ENCODE measurements around the gene PTPRO.

PTPRO gene

GRCh38 chr12:15497671-15498292, 175.5 kb downstream of the PTPRO start:
- no peak for DNase-seq (ENCODE audit: low read depth)
- H3K4me3 ChIP-seq (ENCODE audit: low read depth, low read length) = no peak overlapping the region
- no peak for TF ChIP-seq CTCF (IDR thresholded peaks at IDR 0.05; ENCODE audit: insufficient read depth, low read depth, low read length, missing control alignments)

GRCh38 chr12:15502211-15502610, 179.9 kb downstream of the PTPRO start:
- H3K4me3 ChIP-seq (ENCODE audit: low read depth, low read length) = no peak overlapping the region
- no peak for TF ChIP-seq CTCF (IDR thresholded peaks at IDR 0.05; ENCODE audit: insufficient read depth, low read depth, low read length, missing control alignments)
- no peak for DNase-seq (ENCODE audit: low read depth)

- DNase-seq (ENCODE audit: low read depth) = no peak
- no peak for TF ChIP-seq CTCF (IDR thresholded peaks at IDR 0.05; ENCODE audit: insufficient read depth, low read depth, low read length, missing control alignments)
- no peak overlapping the region for H3K4me3 ChIP-seq (ENCODE audit: low read depth, low read length)
Observed at GRCh38 chr12:15505616-15506015, 183.3 kb downstream of the PTPRO start.

DNA sequence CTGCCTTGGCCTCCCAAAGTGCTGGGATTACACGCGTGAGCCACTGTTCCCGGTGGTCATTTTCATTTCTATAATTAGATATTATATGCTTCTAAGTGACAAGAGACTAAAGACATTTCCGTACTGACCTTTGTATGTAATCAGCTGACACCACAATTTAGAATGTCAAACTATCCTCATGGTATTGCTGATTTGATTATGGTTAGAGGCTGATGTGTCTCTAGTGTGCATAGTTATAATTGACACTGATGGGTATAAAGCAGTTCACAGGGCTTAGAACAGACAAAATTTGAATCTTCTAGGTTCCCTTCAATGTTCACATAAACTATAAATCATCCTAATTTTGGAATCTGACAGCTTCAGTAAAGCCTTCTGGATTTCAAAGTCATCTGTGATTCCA, 192.7 kb downstream of the PTPRO start:
- no peak for TF ChIP-seq CTCF (IDR thresholded peaks at IDR 0.05; ENCODE audit: insufficient read depth, low read depth, low read length, missing control alignments)
- no peak overlapping the region for H3K4me3 ChIP-seq (ENCODE audit: low read depth, low read length)
- DNase-seq (ENCODE audit: low read depth) = no peak

DNA sequence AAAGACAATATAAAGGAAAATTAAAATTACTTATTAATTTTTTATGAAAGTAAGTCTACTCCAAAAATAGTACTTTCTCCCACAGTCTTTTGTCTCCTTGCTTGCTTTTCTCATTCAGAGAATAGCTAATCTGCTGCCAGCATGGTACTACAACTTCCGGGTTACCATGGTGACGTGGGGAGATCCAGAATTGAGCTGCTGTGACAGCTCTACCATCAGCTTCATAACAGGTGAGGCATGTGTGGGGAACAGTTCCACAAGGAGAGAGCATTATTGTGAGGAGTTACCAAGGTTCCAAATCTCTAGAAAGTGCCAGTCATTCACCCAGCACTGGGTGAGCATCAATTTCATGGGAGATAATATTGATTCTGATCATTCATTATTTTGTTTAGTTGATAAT, 197.8 kb downstream of the PTPRO start:
- DNase-seq (ENCODE audit: low read depth) = no peak
- no peak overlapping the region for H3K4me3 ChIP-seq (ENCODE audit: low read depth, low read length)
- TF ChIP-seq CTCF (IDR thresholded peaks at IDR 0.05; ENCODE audit: insufficient read depth, low read depth, low read length, missing control alignments) = no peak

DNA sequence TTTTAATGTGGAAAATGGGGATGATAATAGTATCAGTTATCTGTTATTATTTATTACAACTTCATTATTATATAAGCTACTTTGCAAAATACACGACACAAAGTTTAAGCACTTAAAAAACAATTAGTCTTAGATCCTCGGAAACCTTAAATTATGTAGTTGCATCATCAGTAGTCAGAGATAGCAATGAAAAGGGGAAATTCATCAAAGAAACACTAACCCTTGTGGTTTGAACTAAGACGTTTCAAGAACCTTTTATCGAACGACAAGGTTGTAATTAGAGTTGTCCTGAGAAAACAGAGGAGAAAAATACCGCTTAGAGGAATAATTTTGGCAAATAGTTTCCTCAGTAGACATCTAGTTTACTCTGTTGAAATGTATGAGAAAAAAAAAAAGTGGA, 198.5 kb downstream of the PTPRO start:
- no peak overlapping the region for H3K4me3 ChIP-seq (ENCODE audit: low read depth, low read length)
- no peak for DNase-seq (ENCODE audit: low read depth)
- TF ChIP-seq CTCF (IDR thresholded peaks at IDR 0.05; ENCODE audit: insufficient read depth, low read depth, low read length, missing control alignments) = no peak

DNA sequence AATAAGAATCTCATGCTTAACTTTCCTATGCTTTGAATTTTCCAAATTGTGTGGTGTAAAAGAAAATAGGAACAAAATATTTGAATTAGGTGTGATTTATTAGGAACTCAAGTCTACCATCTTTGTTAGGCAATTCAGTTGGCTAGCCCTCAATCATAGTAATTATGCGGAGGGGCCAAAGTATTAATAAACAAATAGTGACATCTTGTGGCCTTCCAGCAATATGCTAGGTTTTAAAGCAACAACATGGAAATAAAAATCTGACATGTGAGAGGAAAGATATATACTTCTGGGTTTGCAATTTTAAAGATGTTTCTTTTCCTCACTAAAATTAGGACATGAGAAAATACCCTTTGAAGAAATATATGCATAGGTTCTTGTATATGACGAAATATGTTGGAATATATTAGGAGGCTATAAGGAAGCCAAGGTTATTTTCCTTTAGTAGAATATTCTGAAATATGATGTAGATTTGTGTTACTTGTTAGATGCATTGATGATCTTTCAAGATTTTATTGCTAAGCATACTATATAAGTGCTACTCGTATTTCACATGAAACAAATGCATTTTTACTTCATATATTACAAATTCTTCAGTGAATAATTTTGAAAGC, 200.4 kb downstream of the PTPRO start:
- peak; percentile 45 for TF ChIP-seq CTCF (IDR thresholded peaks at IDR 0.05; ENCODE audit: insufficient read depth, low read depth, low read length, missing control alignments)
- peak; percentile 48 for DNase-seq (ENCODE audit: low read depth)
- no peak overlapping the region for H3K4me3 ChIP-seq (ENCODE audit: low read depth, low read length)
